ENCODE results near the gene EIF5B.

Gene EIF5B

GRCh38 chr2:99414566-99414965 is 77.4 kb downstream of the EIF5B start:
- no peak for DNase-seq (ENCODE audit: low read depth)

DNA sequence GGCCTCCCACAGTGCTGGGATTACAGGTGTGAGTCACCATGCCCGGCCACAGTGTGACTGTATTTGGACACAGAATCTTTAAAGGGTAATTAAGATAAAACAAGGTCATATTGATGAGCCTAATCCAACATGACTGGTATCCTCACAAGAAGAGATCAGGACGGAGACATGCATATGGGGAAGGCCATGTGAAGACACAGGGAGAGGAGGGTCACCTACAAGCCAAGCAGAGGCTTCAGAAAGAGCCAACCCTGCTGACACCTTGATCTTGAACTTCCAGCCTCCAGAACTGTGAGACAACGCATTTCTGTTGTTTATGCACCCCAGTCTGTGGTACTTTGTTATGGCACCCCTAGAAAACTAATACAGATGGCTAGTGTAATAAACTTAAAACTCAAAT is 80.2 kb downstream of the EIF5B start:
- no peak for DNase-seq (ENCODE audit: low read depth)

DNA sequence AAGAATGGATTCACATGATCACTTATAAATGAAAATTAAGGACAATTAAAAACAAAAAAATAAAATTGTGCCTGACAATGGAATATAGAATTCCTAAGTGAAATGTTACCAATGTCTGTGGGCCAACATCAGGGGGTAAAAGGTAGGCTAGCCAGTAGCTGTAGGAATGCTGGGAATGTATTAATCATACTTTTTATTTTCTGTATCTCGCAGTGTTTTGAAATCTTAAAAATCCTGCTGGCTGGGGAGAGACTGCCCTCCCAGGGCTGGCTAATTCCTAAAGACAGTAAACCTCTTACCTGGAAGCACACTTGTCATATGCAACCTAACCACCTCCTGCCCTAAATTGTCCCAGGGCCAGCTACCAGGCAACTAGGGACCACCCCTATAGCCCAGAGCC is 82.8 kb downstream of the EIF5B start:
- DNase-seq (ENCODE audit: low read depth) = no peak

GRCh38 chr2:99420751-99421299 is 83.6 kb downstream of the EIF5B start:
- DNase-seq (ENCODE audit: low read depth) = no peak

DNA sequence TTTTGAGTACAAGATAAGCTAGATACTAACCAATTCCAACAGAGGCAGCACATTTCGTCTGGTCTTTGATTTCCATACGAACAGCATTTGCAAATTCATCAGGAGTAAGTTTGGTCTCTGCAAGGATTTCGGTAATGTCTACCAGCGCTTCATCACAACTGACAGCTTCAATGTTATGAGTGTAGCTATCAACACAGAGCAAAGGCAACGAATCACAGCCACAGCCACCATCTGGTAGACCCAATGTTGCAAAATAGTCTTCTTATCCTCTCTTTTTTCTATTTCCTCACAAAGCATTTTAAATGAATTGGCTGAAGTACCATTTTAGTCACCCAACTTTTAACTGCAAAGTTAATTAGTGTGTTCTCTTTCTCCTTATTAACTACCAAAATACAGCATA is 84.3 kb downstream of the EIF5B start:
- no peak for DNase-seq (ENCODE audit: low read depth)

- no peak for DNase-seq (ENCODE audit: low read depth)
Observed at GRCh38 chr2:99422599-99422998, 85.4 kb downstream of the EIF5B start.

- no peak for DNase-seq (ENCODE audit: low read depth)
Observed at GRCh38 chr2:99424371-99424770, 87.2 kb downstream of the EIF5B start.

- no peak for DNase-seq (ENCODE audit: low read depth)
Observed at GRCh38 chr2:99425022-99425421, 87.8 kb downstream of the EIF5B start.

DNA sequence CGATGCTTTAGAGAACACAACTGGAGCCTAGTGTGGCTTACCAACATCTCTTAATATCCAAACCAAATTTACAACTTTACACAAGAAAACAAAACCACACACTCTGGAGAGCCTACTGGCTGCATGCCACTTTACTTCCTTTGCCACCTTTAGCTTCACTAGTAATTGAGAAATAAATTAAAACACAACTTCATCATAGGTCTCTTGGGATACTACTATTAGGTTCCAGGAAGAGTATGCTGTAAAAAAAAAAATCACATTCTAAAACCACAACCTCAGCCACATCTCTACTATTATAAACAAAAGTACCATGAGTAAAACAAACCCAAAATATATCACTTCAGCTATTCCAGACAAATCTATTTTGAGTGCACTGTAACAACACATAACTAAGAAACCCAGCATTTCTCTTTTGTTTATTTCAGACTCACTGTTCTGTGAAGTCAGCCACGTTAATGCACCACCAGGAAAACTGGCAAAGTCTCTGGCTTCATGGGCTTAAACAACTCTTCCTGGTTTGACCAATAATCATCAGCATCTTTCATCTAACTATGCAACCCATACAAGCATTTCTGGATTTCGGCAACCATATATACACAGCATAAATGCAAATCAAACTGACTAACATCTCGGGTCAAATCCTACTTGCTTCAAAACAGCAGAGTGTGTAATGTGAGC is 93.6 kb downstream of the EIF5B start:
- DNase-seq (ENCODE audit: low read depth) = no peak

DNA sequence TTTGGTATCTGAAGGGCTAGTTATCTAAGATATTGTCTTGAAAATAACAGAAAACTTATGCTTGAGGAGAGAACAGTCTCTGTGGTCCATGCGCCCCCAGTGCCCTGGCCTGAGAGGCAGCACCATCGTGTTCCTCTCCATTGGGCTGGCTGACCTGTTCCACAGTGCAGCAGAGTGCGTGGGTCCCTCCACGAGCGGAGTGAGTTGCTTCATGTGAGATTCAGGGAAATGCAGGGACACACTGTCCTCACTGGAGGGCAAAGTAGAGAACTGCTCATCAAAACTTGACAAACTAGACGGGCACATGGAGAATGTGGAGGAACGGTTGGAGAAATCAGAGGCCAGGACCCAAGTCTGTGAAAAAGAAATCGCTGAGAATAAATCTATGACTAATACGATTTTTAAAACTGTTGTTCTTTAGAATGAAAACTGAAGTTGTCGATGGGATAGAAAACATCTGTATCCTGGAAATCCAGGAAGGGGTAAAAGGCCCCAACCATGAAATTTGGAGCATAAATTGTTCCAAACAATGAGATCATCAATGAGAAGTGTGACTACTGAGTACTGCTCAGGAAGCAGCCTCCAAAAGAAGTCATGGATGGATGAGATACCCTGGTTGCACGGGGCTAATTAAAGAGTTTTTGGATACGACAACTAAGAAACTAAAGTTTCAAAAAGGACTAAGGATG is 94.5 kb downstream of the EIF5B start:
- DNase-seq (ENCODE audit: low read depth) = no peak

DNA sequence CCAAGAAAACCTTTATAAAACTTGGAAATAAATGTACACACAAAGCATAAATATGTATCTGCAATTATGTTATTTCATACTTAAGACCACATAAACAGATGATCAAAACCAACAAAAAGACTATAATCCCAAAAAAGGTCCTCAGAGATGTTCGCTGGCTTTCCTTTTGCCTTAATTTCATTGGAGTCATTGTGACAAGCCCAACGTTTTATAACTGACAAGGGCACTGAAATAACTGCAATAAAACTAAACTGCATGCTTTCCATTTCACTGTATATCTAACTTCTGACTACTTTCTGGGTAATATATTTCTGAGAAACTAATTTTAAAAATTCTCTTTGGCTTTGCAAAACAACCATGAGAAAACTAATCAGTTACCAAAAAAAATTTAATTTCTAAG is 96.2 kb downstream of the EIF5B start:
- DNase-seq (ENCODE audit: low read depth) = no peak

DNA sequence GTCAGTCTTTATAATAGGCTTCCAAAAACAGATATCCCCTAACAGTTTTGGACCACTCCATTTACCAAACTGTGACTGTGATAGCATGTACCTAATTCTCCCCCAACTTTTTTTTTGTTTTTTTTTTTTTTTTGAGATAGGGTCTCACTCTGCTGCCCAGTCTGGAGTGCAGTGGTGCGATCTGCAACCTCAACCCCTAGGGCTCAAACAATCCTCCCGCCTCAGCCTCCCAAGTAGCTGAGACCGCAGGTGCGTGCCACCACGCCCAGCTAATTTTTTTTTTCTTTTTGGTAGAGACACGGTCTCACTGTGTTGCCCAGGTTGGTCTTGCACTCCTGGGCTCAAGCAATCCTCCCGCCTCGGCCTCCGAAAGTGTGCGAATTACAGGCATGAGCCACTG is 99.7 kb downstream of the EIF5B start:
- DNase-seq (ENCODE audit: low read depth) = no peak

- no peak for DNase-seq (ENCODE audit: low read depth)
Observed at GRCh38 chr2:99439971-99440505, 102.8 kb downstream of the EIF5B start.

DNA sequence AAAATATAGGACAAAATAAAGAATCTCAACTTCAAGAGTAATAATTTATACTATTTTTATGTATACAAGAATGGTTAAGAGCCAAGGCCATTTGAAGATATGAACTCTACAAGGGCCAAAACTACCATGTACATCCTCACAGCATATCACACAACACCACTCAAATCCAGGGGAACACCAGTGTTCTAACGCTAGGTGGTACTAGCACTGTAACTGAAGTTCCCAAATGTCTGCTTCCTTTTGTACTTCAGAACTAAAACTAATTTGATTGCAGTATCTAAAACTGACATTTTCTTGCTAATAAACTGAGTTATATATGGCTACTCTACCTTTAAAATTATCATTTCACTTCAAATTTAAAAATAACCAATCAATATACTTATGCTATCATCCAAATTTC is 105.6 kb downstream of the EIF5B start:
- DNase-seq (ENCODE audit: low read depth) = no peak

DNA sequence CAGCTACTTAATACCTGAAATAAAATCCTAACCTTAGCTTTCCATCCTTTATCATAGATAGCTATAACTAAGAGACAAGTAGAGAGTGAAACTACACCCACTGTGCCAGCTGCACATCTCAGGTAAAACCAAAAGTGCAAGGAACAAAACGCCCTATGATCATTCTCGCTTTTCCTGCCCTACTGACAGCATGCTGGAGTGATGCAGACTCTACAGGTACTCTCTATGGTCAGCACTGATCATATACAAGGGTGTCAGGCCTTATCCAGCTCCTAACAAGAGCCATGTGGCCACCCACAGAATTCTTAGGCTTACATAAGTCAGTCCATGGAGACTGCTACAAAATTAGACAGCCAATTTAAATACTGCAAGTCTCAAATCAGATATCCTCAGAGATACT is 107.0 kb downstream of the EIF5B start:
- no peak for DNase-seq (ENCODE audit: low read depth)

GRCh38 chr2:99445065-99445464 is 107.9 kb downstream of the EIF5B start:
- DNase-seq (ENCODE audit: low read depth) = no peak

GRCh38 chr2:99448556-99448955 is 111.4 kb downstream of the EIF5B start:
- DNase-seq (ENCODE audit: low read depth) = no peak

DNA sequence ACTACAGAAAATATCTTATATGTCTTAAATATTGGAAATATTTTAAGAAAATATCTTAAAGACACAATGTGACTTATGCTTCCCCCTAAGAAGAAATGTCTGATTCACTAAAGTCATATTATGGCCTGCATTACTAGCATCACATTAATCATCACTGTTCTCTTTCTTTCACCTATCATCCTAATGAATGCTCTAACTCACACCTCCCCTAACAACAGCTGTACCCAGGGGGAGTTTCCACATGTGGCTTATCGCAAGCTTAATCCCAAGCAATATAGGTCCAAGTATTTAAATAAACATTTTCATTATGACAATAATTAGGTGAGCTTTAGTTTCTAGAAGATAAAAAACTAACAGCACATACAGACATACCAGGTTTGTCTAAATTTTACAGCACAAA is 113.0 kb downstream of the EIF5B start:
- no peak for DNase-seq (ENCODE audit: low read depth)

Measured in stimulated activated CD8-positive, alpha-beta memory T cell treated with anti-CD3 and anti-CD28 coated beads, Interleukin-4, amount 100 ng/mL, for 24 hours (primary cell).